Mesendoderm (in vitro differentiated cells): Measurements from ENCODE around the gene CTSW.
A peak's percentile ranks its signal among the peaks of the same experiment; 100 is the strongest.

Source experiments
- DNase-seq: peaks from one replicate; pipeline ENCODE4 v3.0.0; 2013
- H2AK5ac ChIP-seq: 2 replicates; pipeline ENCODE4 v1.6.1; 2013; ENCODE audit warnings: low read length, inconsistent platforms
- H2BK120ac ChIP-seq: 2 replicates; pipeline ENCODE4 v1.6.1; 2013; ENCODE audit warnings: low read depth, mild to moderate bottlenecking, low read length, moderate library complexity, mixed read lengths
- H2BK15ac ChIP-seq: replicated peaks from 2 replicates; pipeline ENCODE4 v1.6.1; 2013; ENCODE audit warnings: low read depth, mild to moderate bottlenecking, moderate library complexity
- H2BK5ac ChIP-seq: 2 replicates; pipeline ENCODE4 v1.6.1; 2013; ENCODE audit warnings: low read length, inconsistent platforms
- H3K18ac ChIP-seq: 2 replicates; pipeline ENCODE4 v1.6.1; 2013; ENCODE audit warnings: mild to moderate bottlenecking, low read length, mixed read lengths
- H3K23ac ChIP-seq: one replicate; pipeline ENCODE4 v1.6.1; 2013; ENCODE audit warnings: low read length
- H3K27ac ChIP-seq: 2 replicates; pipeline ENCODE4 v1.5.1; 2013; ENCODE audit warnings: low read depth, mild to moderate bottlenecking, inconsistent platforms, low read length, moderate library complexity
- H3K27me3 ChIP-seq: 2 replicates; pipeline ENCODE4 v1.6.1; 2013; ENCODE audit warnings: low read length, control low read depth, mild to moderate bottlenecking, inconsistent platforms; ENCODE audit not compliant: insufficient read depth, poor library complexity
- H3K36me3 ChIP-seq: 2 replicates; pipeline ENCODE4 v1.6.1; 2013; ENCODE audit warnings: low read length, inconsistent platforms; ENCODE audit not compliant: control insufficient read depth, insufficient read depth
- H3K4ac ChIP-seq: one replicate; pipeline ENCODE4 v1.6.1; 2013; ENCODE audit warnings: low read depth, mild to moderate bottlenecking, low read length, moderate library complexity
- H3K4me1 ChIP-seq: 2 replicates; pipeline ENCODE4 v1.6.1; 2013; ENCODE audit warnings: low read depth, low read length, inconsistent platforms; ENCODE audit not compliant: control insufficient read depth
- H3K4me2 ChIP-seq: 2 replicates; pipeline ENCODE4 v1.6.1; 2013; ENCODE audit warnings: low read length
- H3K4me3 ChIP-seq: 2 replicates; pipeline ENCODE4 v1.5.1; 2013; ENCODE audit warnings: mild to moderate bottlenecking, low read length
- H3K56ac ChIP-seq: one replicate; pipeline ENCODE4 v1.6.1; 2013; ENCODE audit warnings: low read length
- H3K79me1 ChIP-seq: 2 replicates; pipeline ENCODE4 v1.6.1; 2013; ENCODE audit warnings: low read length, inconsistent platforms
- H3K79me2 ChIP-seq: 2 replicates; pipeline ENCODE4 v1.6.1; 2013; ENCODE audit warnings: mild to moderate bottlenecking, low read length; ENCODE audit not compliant: control insufficient read depth, insufficient read depth
- H3K9ac ChIP-seq: 2 replicates; pipeline ENCODE4 v1.6.1; 2013; ENCODE audit warnings: low read length, inconsistent platforms
- H4K5ac ChIP-seq: one replicate; pipeline ENCODE4 v1.6.1; 2013; ENCODE audit warnings: low read length
- H4K8ac ChIP-seq: one replicate; pipeline ENCODE4 v1.6.1; 2013; ENCODE audit warnings: low read depth, mild to moderate bottlenecking, control low read depth, low read length, moderate library complexity
- WGBS: extraction: QIAGEN DNeasy Blood & Tissue Kit; methylation state at CpG from one replicate; pipeline ENCODE4 v1.1.7; 2013; ENCODE audit warnings: low lambda C conversion rate, missing lambda C conversion rate; ENCODE audit not compliant: insufficient coverage; ENCODE audit errors: extremely low coverage; 5-methylcytosine and 5-hydroxymethylcytosine counted together

The CTSW gene

DNA sequence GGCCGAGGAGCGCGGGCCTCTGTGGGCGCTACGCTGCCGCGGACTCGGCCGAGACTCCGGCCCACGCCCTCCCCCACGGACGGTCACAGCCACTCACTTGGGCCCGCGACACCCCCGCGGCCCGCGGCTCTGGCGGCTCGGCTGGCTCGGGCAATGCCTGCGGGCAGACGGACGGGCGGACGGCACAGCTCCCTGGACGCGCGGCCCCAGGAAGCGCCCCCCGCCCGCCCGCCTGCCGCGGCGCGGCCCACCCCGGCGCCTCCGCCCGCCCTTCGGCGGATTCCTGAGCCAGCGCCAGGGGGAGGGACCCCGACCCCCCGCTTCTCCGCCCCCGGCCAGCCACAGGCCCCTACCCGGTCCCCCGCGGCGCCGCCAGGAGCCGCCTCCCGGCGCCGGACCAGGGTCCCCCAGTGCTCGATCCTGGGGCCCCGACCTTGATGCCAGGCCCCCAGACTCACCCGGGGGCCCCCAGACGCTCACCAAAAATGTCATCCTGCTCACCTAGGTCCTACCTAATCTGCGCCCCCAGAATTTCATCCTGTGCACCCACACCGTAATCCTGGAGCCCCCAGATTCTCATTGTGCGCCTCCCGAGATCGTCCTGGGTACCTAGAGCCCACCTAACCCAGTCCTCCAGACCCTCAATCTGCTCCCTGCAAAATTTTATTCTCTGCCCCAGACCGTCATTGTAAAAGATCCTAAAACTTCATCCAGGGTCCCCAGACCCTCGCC is 6.9 kb upstream of the CTSW start, which contains the start of gene EFEMP2:
Gene EFEMP2 (minus strand): TSS at position 215 of the 732 bp plus-strand sequence. CDS start 446 bp downstream, outside the sequence.
- Histone ChIP-seq H3K4me2 (peak within 1 kb of the TSS; percentile 99), H4K8ac (no peak within 1 kb of the TSS), H2BK15ac (no peak within 1 kb of the TSS), H3K56ac (peak within 1 kb of the TSS; percentile 93), H3K79me2 (no peaks in the 10 kb centered on the region), H2AK5ac (no peak within 1 kb of the TSS), H3K9ac (peak within 1 kb of the TSS; percentile 88), H3K79me1 (no peaks in the 10 kb centered on the region), H3K4ac (peak within 1 kb of the TSS; percentile 88), H2BK120ac (peak within 1 kb of the TSS; percentile 38), H3K18ac (peak within 1 kb of the TSS; percentile 94), H3K4me1 (no peaks in the 10 kb centered on the region), H3K27me3 (no peaks in the 10 kb centered on the region), H3K27ac (no peak within 1 kb of the TSS), H3K23ac (peak within 1 kb of the TSS; percentile 99), H3K36me3 (no peaks in the 10 kb centered on the region), H3K4me3 (peak within 1 kb of the TSS; percentile 59), H4K5ac (no peak within 1 kb of the TSS), H2BK5ac (no peak within 1 kb of the TSS)
- DNase-seq, result no peak
- whole genome bisulfite sequencing, result no CpG with 5 or more reads among the region's 69 CpGs

DNA sequence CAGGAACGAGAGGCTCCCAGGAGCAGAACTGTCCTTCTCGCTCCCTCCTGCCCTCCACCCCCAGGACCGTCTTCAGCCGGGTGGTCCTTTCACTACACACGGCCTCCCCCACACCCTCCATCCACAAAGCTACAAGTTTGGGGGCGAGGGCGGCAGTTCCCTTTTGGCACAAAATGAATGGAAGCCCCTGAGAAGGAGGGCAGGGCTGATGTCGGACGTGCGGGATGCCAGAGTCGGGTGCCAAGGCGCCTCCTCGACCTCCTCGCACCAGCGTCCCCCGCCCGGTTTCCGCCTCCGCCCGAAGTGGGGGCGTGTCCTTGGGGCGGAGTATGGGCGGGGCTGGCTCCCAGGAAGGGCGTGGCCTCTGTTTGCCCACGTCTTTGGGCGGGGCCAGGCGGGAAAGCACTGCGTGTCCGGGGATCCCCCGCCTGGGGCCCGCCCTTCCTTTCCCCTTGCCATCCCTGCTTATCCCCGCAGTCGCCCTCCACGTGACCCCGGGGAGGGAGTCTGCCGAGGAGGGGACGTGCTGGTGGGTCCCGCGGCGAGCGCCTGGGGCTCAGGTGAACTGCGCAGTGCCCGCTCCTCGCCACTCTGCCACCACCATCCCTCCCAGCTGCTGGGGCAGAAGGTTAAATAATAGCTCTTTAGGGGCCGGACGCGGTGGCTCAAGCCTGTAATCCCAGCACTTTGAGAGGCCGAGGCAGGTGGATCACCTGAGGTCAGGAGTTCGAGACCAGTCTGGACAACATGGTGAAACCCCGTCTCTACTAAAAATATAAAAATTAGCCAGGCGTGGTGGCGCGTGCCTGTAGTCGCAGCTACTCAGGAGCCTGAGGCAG is 6.1 kb upstream of the CTSW start:
- H3K27ac ChIP-seq, result no peak overlapping the region
- no peaks in the 10 kb centered on the region for H3K79me2 ChIP-seq

DNA sequence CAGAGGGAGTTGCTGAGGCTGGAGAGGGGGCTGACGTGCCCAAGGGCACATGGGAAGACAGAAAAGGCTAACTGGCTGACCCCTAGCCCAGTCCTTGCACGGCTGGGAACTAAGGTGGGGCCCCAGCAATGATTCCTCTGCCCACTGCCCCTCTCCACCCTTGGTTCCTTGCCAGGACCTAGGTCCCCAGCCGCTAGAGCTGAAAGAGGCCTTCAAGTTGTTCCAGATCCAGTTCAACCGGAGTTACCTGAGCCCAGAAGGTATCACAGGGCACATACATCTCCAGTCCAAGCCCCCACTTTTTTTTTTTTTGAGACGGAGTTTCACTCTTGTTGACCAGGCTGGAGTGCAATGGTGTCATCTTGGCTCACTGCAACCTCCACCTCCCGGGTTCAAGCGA is 390 bp downstream of the CTSW start:
- no peaks in the 10 kb centered on the region for H3K79me2 ChIP-seq
- no peak overlapping the region for H2BK5ac ChIP-seq
- H2BK120ac ChIP-seq, result no peak overlapping the region
- no peak overlapping the region for H3K18ac ChIP-seq
- H3K27me3 ChIP-seq, result no peaks in the 10 kb centered on the region
- H4K5ac ChIP-seq, result no peak overlapping the region
- peaks cover 9% of the 10 kb centered on the region for H3K36me3 ChIP-seq
- H3K4me1 ChIP-seq, result no peaks in the 10 kb centered on the region
- no peak overlapping the region for H3K9ac ChIP-seq
- H3K27ac ChIP-seq, result no peak overlapping the region
- H3K4ac ChIP-seq, result no peak overlapping the region
- no peak overlapping the region for H3K23ac ChIP-seq
- H3K56ac ChIP-seq, result no peak overlapping the region
- no peak overlapping the region for H3K4me3 ChIP-seq
- H2BK15ac ChIP-seq, result no peak overlapping the region
- no CpG with 5 or more reads among the region's 7 CpGs for WGBS
- no peak for DNase-seq
- H2AK5ac ChIP-seq, result no peak overlapping the region
- H3K79me1 ChIP-seq, result peaks cover 2% of the 10 kb centered on the region
- no peak overlapping the region for H4K8ac ChIP-seq
- H3K4me2 ChIP-seq, result no peak overlapping the region

More for the DNA sequence above, 6.1 kb upstream of the CTSW start:
- Histone ChIP-seq H4K8ac (no peak overlapping the region), H4K5ac (no peak overlapping the region), H3K36me3 (no peaks in the 10 kb centered on the region), H2BK15ac (no peak overlapping the region), H3K4me3 (peak overlapping the region; percentile 59), H3K23ac (peak overlapping the region; percentile 99), H3K4ac (no peak overlapping the region), H3K27me3 (no peaks in the 10 kb centered on the region), H3K4me1 (no peaks in the 10 kb centered on the region), H3K79me1 (no peaks in the 10 kb centered on the region), H2BK5ac (no peak overlapping the region), H2AK5ac (no peak overlapping the region), H3K4me2 (peak overlapping the region; percentile 99), H2BK120ac (no peak overlapping the region), H3K9ac (peak overlapping the region; percentile 84), H3K56ac (peak overlapping the region; percentile 93), H3K18ac (peak overlapping the region; percentile 94)
- peak; percentile 93 for DNase-seq
- WGBS, result no CpG with 5 or more reads among the region's 54 CpGs

DNA sequence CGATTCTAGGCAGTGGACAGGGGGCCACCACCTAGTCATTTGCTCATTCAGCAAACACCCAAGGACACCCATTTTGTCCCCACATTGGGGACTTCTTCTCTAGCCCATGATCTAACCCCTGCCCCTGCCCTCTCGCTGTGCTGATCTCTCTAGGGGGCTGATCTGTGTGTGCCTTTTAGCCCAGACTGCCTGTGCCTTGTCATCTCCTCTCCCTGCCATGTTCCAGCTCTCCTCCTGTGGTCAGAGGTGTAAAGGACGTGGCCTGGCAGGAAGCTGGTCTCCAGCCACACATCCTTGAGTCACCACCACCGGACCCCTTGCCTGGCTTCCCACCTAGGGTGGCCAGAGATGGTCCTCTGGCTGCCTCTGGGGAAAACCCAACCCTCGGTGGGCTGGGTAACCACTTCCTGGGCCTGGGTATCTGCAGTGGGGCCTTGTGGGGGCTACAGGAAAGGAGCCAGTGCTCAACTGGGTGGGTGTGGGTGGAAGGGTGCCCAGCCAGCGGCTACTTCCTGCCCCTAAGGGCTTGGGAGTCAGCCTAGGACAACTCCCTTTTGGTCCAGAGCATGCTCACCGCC is 1.3 kb downstream of the CTSW start:
- Histone ChIP-seq H3K4ac (no peak overlapping the region), H3K36me3 (peaks cover 14% of the 10 kb centered on the region), H2BK120ac (no peak overlapping the region), H4K5ac (no peak overlapping the region), H3K4me3 (no peak overlapping the region), H3K23ac (no peak overlapping the region), H3K4me2 (no peak overlapping the region), H3K18ac (no peak overlapping the region), H2BK15ac (no peak overlapping the region), H3K4me1 (no peaks in the 10 kb centered on the region), H3K56ac (no peak overlapping the region), H3K9ac (no peak overlapping the region), H2BK5ac (no peak overlapping the region), H3K27me3 (no peaks in the 10 kb centered on the region), H4K8ac (no peak overlapping the region), H3K79me2 (no peaks in the 10 kb centered on the region), H2AK5ac (no peak overlapping the region), H3K27ac (no peak overlapping the region), H3K79me1 (peaks cover 2% of the 10 kb centered on the region)
- no peak for DNase-seq
- WGBS, result no CpG with 5 or more reads among the region's 7 CpGs

DNA sequence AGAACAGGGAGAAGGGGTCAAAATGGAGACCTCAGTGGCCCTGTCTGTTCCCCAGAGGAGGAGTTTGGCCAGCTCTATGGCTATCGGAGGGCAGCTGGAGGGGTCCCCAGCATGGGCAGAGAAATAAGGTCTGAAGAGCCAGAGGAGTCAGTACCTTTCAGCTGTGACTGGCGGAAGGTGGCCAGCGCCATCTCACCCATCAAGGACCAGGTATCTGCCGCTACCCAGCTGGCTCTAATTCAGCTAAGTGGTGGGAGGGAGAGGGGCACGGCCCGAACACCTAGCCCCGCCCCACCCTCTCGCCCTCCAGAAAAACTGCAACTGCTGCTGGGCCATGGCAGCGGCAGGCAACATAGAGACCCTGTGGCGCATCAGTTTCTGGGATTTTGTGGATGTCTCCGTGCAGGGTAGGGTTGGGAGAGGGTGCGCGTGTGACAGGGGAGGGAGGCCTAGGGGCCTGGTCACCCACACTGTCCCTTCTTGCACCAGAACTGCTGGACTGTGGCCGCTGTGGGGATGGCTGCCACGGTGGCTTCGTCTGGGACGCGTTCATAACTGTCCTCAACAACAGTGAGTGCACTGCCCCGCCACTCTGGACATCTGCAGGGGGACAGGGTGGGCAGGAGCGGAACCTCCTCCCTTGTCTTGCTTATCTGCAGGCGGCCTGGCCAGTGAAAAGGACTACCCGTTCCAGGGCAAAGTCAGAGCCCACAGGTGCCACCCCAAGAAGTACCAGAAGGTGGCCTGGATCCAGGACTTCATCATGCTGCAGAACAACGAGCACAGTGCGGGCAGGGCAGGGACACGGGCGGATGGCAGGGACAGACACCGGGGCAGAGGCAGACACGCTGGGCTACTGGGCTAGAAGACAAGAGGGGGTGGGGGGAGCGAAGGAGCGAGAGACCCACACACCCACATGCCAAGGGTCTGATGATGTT is 2.8 kb downstream of the CTSW start:
- no peak overlapping the region for H3K56ac ChIP-seq
- H4K8ac ChIP-seq, result no peak overlapping the region
- peaks cover 1% of the 10 kb centered on the region for H3K79me2 ChIP-seq
- H3K23ac ChIP-seq, result no peak overlapping the region
- no peak overlapping the region for H3K4me2 ChIP-seq
- no peak overlapping the region for H2BK5ac ChIP-seq
- H3K4me3 ChIP-seq, result no peak overlapping the region
- no peak overlapping the region for H3K4ac ChIP-seq
- DNase-seq, result no peak
- no peak overlapping the region for H2AK5ac ChIP-seq
- no peak overlapping the region for H3K27ac ChIP-seq
- no peak overlapping the region for H2BK15ac ChIP-seq
- H3K9ac ChIP-seq, result no peak overlapping the region
- peaks cover under 1% of the 10 kb centered on the region for H3K4me1 ChIP-seq
- H2BK120ac ChIP-seq, result no peak overlapping the region
- peaks cover 5% of the 10 kb centered on the region for H3K79me1 ChIP-seq
- no CpG with 5 or more reads among the region's 30 CpGs for WGBS
- H3K36me3 ChIP-seq, result peaks cover 14% of the 10 kb centered on the region
- no peak overlapping the region for H4K5ac ChIP-seq
- no peak overlapping the region for H3K18ac ChIP-seq
- no peaks in the 10 kb centered on the region for H3K27me3 ChIP-seq
